HG03460 (cell line): ENCODE results near the gene GMPR.
"Not testable (repeated sequence)": the region's sequence is repeated elsewhere in the genome, so short reads cannot be mapped to it uniquely, and the experiment has no call there.

Source experiments
- ATAC-seq: cut with Tn5 transposase; IDR thresholded peaks from one replicate; pipeline ENCODE4 v1.9.1; 2021; ENCODE audit not compliant: unreplicated experiment

Gene GMPR

DNA sequence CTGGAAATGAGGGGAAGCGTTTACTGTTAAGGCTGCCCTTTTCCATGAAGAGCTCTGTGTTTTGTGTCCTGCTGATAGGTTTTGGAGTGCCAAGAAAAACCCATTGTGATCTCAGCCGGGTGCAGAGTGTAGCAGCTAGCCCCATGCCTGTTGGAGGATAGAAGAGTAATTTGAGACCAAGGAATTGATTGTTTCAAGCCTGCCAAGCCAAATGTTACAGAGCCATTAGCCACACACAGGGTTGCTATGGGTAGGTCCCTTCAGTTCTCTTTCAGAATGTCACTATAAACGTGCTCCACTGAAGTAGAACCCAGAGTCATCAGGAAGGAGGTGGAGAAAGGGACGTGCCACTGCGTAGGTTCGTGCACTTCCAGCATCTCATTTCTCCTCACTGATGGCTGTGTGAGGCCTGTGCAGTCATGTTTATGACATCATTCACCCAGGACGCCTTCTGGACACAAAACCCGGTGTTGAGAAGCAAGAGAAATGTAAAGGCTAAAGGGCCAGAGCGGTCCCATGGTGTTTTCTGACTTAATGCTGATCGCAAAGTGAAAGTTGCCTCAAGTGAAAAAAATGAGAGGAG, 6.6 kb downstream of the GMPR start:
- no peak for ATAC-seq

GRCh38 chr6:16248271-16248853, 10.0 kb downstream of the GMPR start:
- no peak for ATAC-seq

- no peak for ATAC-seq
Measured at GRCh38 chr6:16249971-16250370, 11.6 kb downstream of the GMPR start.

GRCh38 chr6:16251706-16252105, 13.3 kb downstream of the GMPR start:
- no peak for ATAC-seq

DNA sequence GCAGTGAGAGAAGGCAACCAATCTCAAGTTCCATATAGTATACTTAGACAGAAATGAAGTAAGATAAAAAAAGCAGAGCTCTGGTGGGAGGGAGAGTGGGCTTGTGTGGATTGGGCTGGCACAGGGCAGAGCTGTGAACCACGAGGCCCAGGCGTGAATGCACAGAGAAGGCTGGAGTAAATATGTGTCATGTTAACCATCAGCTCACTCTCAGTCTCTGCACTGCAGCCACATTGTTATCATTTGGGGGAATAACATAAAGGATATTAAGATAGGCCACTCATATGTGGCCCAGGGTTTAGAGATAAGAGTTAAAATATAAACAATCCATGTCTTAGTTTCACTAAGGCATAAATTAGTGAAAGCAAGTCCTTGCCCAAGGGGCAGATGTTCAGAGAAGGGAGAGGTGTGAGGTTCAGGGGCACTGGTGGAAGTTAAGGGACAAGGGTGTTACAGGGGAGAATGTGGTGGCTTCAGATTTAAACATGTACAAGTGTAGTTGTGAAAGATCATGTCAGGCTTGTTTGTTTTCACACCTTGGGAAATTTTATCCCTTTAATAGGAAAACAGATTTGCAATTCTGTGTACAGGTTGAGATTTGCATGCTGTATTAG, 14.4 kb downstream of the GMPR start:
- ATAC-seq: no peak

GRCh38 chr6:16253399-16254144, 15.2 kb downstream of the GMPR start:
- no peak for ATAC-seq

DNA sequence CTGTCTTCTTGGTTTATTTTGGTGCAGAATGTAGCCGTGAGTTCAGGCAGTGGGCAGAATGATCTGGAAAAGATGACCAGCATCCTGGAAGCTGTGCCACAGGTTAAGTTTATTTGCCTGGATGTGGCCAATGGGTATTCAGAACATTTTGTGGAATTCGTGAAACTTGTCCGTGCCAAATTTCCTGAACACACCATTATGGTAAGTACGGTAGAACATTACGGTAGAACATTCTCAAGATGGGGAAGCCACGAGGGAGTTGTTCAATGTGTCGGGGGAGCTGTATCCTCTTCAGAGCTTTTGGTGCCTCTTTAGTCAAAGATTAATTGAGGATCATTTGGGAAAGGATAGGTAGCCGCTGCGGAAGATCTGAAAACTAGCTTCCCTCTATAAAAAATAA, 16.1 kb downstream of the GMPR start:
- ATAC-seq: no peak

- ATAC-seq: no peak
Measured at GRCh38 chr6:16256781-16257180, 18.4 kb downstream of the GMPR start.

GRCh38 chr6:16257999-16258708, 19.8 kb downstream of the GMPR start:
- ATAC-seq: no peak

DNA sequence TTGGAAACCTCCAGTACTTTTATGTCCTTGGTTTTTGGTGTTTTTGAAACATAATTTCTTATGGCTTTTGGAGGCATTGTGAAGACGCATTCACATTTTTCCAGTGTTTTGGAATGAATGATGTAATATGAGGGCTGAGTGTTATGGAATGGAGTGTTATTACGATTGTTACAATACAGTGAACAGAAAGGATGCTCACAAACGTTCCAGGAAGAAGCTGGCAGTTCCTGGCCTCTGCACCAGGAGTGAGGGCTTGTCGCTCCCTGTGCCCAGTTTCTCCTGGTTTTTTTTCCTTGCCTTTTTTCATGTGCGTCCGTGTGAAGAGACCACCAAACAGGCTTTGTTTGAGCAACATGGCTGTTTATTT, 20.3 kb downstream of the GMPR start:
- no peak for ATAC-seq

DNA sequence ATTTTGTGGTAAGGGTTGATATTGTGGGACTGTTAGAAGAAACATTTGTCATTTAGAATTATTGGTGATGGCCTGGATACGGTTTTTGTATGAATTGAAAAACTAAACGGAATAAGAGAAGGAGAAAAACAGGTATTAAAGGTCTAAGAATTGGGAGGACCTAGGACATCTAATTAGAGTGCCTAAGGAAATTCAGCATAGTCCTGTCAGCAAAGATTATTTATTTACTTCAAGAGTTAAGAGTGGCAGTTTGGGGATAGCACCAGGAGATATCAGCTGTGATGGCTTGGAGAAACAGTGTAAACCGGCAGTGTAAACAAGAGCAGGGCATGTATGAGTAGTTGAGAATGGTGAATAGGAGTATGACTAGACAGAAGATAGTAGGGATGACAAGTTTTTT, 21.2 kb downstream of the GMPR start:
- ATAC-seq: not testable (repeated sequence)

GRCh38 chr6:16260602-16261001, 22.2 kb downstream of the GMPR start:
- ATAC-seq: not testable (repeated sequence)

DNA sequence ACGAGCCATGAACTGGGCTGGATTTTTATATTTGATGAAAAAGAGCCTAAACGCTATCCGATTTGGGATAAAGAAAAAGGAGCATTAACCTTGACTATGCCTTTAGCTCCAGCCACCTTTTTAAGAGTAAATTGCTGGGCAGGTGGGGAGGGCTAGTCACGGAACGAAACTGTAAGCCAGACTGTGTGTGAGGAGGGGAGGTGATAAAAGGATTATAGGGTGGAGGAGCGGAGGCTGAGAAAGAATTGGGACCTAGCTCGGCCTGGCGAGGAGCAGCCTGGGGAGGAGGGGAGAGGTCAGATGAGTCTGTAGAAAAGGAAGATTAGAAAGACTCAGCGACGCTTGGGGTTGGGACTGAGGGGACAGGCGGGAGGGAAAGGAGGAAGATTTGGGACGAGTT, 24.4 kb downstream of the GMPR start:
- not testable (repeated sequence) for ATAC-seq

GRCh38 chr6:16263464-16264099, 25.2 kb downstream of the GMPR start:
- ATAC-seq: not testable (repeated sequence)

- ATAC-seq: no peak
Measured at GRCh38 chr6:16264785-16265184, 26.4 kb downstream of the GMPR start.

DNA sequence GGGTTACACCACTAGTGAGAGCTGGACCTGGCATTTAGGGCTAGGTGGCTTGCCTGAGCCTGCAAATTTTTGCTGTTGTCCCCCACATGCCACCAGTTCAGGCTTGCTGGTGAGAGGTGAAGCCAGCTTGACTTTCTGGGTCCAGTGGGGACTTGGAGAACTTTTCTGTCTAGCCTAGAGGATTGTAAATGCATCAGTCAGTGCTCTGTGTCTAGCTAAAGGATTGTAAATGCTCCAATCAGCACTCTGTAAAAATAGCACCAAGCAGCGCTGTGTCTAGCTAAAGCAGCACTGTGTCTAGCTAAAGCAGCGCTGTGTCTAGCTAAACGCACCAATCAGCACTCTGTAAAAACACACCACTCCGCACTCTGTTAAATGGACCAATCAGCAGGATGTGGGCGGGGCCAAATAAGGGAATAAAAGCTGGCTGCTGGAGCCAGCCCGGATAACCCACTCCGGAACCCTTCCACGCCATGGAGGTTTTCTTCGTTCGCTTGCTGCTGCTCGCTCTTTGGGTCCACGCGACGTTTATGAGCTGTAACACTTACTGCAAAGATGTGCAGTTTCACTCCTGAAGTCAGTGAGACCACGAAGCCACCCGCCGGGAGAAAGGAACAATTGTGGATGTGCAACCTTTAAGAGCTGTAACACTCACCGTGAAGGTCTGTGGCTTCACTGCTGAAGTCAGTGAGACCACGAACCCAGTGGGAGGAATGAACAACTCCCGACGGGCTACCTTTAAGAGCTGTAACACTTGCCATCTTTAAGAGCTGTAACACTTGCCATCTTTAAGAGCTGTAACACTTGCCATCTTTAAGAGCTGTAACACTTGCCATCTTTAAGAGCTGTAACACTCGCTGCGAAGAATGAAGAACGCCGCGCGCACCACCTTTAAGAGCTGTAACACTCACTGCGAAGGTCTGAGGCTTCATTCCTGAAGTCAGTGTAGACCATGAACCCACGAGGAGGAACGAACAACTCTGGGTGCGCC, 27.3 kb downstream of the GMPR start:
- no peak for ATAC-seq

GRCh38 chr6:16267428-16268263, 29.3 kb downstream of the GMPR start:
- ATAC-seq: no peak

- not testable (repeated sequence) for ATAC-seq
Measured at GRCh38 chr6:16269442-16270070, 31.2 kb downstream of the GMPR start.
